GM23338 (cell line): ENCODE measurements around the gene CARHSP1. TPM values are rescaled to one million over a fixed set of nuclear protein-coding genes. Genes with fewer than 3 reads are reported as not detected.

Experiments
- ATAC-seq: fragments of 200-7000 bp; cut with Tn5 transposase; 3 replicates; pipeline ENCODE4 v1.9.1; 2020
- DNase-seq: peaks from one replicate; pipeline ENCODE4 v3.0.0-alpha.2; 2015; ENCODE audit warnings: low spot score
- H2AFZ ChIP-seq: fragments of 200-600 bp; sonication (generic); 2 replicates; pipeline ENCODE4 v1.8.0; 2016; ENCODE audit warnings: antibody characterized with exemption, mild to moderate bottlenecking, moderate library complexity
- H3F3A ChIP-seq: fragments of 200-600 bp; sonication (generic); replicated peaks from 2 replicates; pipeline ENCODE4 v1.8.0; 2017; ENCODE audit warnings: antibody characterized with exemption, mixed run types, low read depth
- H3K27ac ChIP-seq: fragments of 200-600 bp; sonication (generic); 2 replicates; pipeline ENCODE4 v1.6.1; 2016; ENCODE audit warnings: low read depth
- H3K27me3 ChIP-seq: fragments of 200-600 bp; sonication (generic); 2 replicates; pipeline ENCODE4 v1.8.0; 2016; ENCODE audit warnings: mild to moderate bottlenecking, mixed run types, moderate library complexity; ENCODE audit not compliant: insufficient read depth
- H3K36me3 ChIP-seq: fragments of 200-600 bp; sonication (generic); 2 replicates; pipeline ENCODE4 v1.8.0; 2016; ENCODE audit warnings: mild to moderate bottlenecking; ENCODE audit not compliant: insufficient read depth
- H3K4me1 ChIP-seq: fragments of 200-600 bp; sonication (generic); 2 replicates; pipeline ENCODE4 v1.8.0; 2016; ENCODE audit warnings: mild to moderate bottlenecking, moderate library complexity; ENCODE audit not compliant: insufficient read depth
- H3K4me2 ChIP-seq: fragments of 200-600 bp; sonication (generic); 2 replicates; pipeline ENCODE4 v1.7.1; 2017; ENCODE audit warnings: mixed run types
- H3K4me3 ChIP-seq: fragments of 200-600 bp; sonication (generic); 2 replicates; pipeline ENCODE4 v1.6.1; 2016; ENCODE audit warnings: mixed run types
- H3K79me2 ChIP-seq: fragments of 200-600 bp; sonication (generic); replicated peaks from 2 replicates; pipeline ENCODE4 v1.8.0; 2017; ENCODE audit warnings: mild to moderate bottlenecking; ENCODE audit not compliant: insufficient read depth
- H3K9me2 ChIP-seq: fragments of 200-600 bp; sonication (generic); 2 replicates; pipeline ENCODE4 v1.8.0; 2017; ENCODE audit not compliant: insufficient read depth
- H4K20me1 ChIP-seq: fragments of 200-600 bp; sonication (generic); replicated peaks from 2 replicates; pipeline ENCODE4 v1.8.0; 2017; ENCODE audit warnings: mild to moderate bottlenecking; ENCODE audit not compliant: insufficient read depth
- H3K27ac Mint-ChIP-seq: 2 replicates; pipeline ENCODE4 v1.8.0; 2020; ENCODE audit warnings: inconsistent platforms, mild to moderate bottlenecking, moderate library complexity, mixed read lengths
- H3K27me3 Mint-ChIP-seq: 3 replicates; pipeline ENCODE4 v1.8.0; 2022; ENCODE audit warnings: low read depth, mild to moderate bottlenecking, moderate library complexity, mixed read lengths, inconsistent platforms; ENCODE audit not compliant: insufficient read depth, poor library complexity
- H3K36me3 Mint-ChIP-seq: 3 replicates; pipeline ENCODE4 v1.8.0; 2021; ENCODE audit warnings: low read depth, mild to moderate bottlenecking, inconsistent platforms, moderate library complexity, mixed read lengths
- H3K4me1 Mint-ChIP-seq: 3 replicates; pipeline ENCODE4 v1.8.0; 2020; ENCODE audit warnings: mild to moderate bottlenecking, inconsistent platforms, mixed read lengths
- H3K4me3 Mint-ChIP-seq: 3 replicates; pipeline ENCODE4 v1.8.0; 2021; ENCODE audit warnings: moderate library complexity, mild to moderate bottlenecking, inconsistent platforms, mixed read lengths
- H3K9me3 Mint-ChIP-seq: 3 replicates; pipeline ENCODE4 v1.8.0; 2020; ENCODE audit warnings: moderate library complexity, mild to moderate bottlenecking, inconsistent platforms, mixed read lengths
- CREB1 ChIP-seq: fragments of 250-450 bp; sonication (Bioruptor Pico); IDR thresholded peaks from 2 replicates; pipeline ENCODE4 v1.5.0; 2020; ENCODE audit warnings: low read depth, mild to moderate bottlenecking, moderate library complexity
- EZH2 ChIP-seq: fragments of 200-600 bp; sonication (generic); IDR thresholded peaks from one replicate; pipeline ENCODE4 v1.8.0; 2017; ENCODE audit warnings: antibody characterized with exemption, mild to moderate bottlenecking, low read depth; ENCODE audit not compliant: unreplicated experiment
- EZH2phosphoT487 ChIP-seq: fragments of 200-600 bp; sonication (generic); IDR thresholded peaks from one replicate; pipeline ENCODE4 v1.8.1; 2018; ENCODE audit warnings: antibody characterized with exemption; ENCODE audit not compliant: unreplicated experiment
- JUNB ChIP-seq: IDR thresholded peaks from one replicate; pipeline ENCODE4 v1.6.1; 2016; ENCODE audit warnings: antibody characterized with exemption; ENCODE audit not compliant: unreplicated experiment
- NANOG ChIP-seq: IDR thresholded peaks from 2 replicates; pipeline ENCODE4 v1.6.1; 2016; ENCODE audit warnings: antibody characterized with exemption, borderline replicate concordance
- POLR2AphosphoS5 ChIP-seq: IDR thresholded peaks from 2 replicates; pipeline ENCODE4 v1.6.1; 2016; ENCODE audit warnings: antibody characterized with exemption, low read depth
- STAT1 ChIP-seq: IDR thresholded peaks from one replicate; pipeline ENCODE4 v1.6.1; 2016; ENCODE audit warnings: antibody characterized with exemption; ENCODE audit not compliant: unreplicated experiment
- ZNF114 ChIP-seq: fragments of 250-450 bp; sonication (Bioruptor Pico); IDR thresholded peaks from 2 replicates; pipeline ENCODE4 v1.5.0; 2020; ENCODE audit warnings: mild to moderate bottlenecking, moderate library complexity
- ZNF331 ChIP-seq: fragments of 250-450 bp; sonication (Bioruptor Pico); IDR thresholded peaks from 2 replicates; pipeline ENCODE4 v1.5.0; 2020; ENCODE audit warnings: low read depth, mild to moderate bottlenecking, moderate library complexity
- polyA plus RNA-seq: library from polyadenylated mRNA; unstranded; fragments of >200 nt; fragmentation: Nextera tagmentation; extraction: Ambion mirVana; gene quantifications from 2 replicates; pipeline ENCODE4 v1.2.1, GENCODE V29; 2016
- total RNA-seq: library from RNA; depleted of rRNA; stranded (reverse); fragments of >200 nt; shearing (Covaris generic); gene quantifications from 2 replicates; pipeline ENCODE4 v1.2.3, GENCODE V29; 2014
- TF ChIP-seq, protein P1 (sequence below): IDR thresholded peaks from 2 replicates; pipeline ENCODE4 v1.6.1; 2016; ENCODE audit warnings: antibody characterized with exemption
- TF ChIP-seq, protein P2 (sequence below): fragments of 250-450 bp; sonication (Bioruptor Pico); IDR thresholded peaks from 2 replicates; pipeline ENCODE4 v1.5.0; 2020; ENCODE audit warnings: mild to moderate bottlenecking, moderate library complexity
- TF ChIP-seq, protein P3 (sequence below): IDR thresholded peaks from one replicate; pipeline ENCODE4 v1.6.1; 2018; ENCODE audit warnings: antibody characterized with exemption; ENCODE audit not compliant: unreplicated experiment
- TF ChIP-seq, protein P4 (sequence below), 2 experiments: fragments of 200-600 bp in 1 of 2; sonication (generic) in 1 of 2; conservative IDR thresholded peaks; 2 replicates each; pipeline versions ENCODE4 v1.5.1 to v1.6.1; 2016 to 2017; ENCODE audit warnings: antibody characterized with exemption in 2 of 2, low read depth in 2 of 2, mild to moderate bottlenecking in 2 of 2, moderate library complexity in 1 of 2

CARHSP1 gene
- total and polyA plus RNA-seq, 2 experiments from 2014 or later = 286 to 339 TPM

DNA sequence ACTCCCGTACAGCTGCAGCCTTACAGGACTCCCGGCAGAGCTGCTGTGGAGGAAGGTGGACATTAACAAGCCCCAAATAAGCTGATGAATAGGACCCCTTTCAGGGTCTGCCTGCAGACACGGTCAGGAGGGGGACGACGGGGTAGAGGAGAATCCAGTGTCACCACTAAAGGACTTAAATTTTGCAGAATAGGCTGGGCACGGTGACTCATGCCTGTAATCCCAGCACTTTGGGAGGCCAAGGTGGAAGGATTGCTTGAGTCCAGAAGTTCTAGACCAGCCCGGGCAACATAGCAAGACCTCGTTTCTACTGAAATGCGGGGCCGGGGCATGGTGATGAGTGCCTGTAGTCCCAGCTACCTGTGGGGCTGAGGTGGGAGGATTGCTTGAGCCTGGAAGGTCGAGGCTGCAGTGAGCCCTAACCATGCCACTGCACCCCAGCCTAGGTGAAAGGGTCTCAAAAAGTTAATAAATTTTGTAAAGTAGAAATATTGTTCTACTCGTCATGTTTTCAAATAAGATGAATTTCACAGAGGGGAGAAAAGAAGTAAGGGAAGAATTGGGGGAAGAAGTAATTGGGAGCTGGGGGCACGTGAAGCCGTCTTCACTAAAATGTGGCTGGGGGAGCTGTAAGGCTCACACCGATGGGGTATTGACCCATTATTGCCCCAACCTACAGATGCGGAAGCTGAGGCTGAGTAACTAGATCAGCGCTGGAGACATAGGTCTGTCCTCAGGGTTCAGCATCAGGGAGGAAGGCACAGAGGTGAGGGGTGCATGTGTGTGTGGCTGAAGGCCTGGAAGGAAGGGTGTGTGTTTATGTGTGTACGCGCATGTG lies 18.0 kb upstream of the CARHSP1 start:
- peaks cover 23% of the 10 kb centered on the region for H3K36me3 Mint-ChIP-seq
- Histone ChIP-seq H3K9me2 (no peaks in the 10 kb centered on the region), H3F3A (0 out of 2 replicates have a peak, but pooled peaks cover 6% of the 10 kb centered on the region), H3K27ac (no peak overlapping the region; the same call in 1 of the 2 replicates), H3K27me3 (no peaks in the 10 kb centered on the region), H3K79me2 (no peaks in the 10 kb centered on the region), H2AFZ (no peak overlapping the region), H3K4me3 (no peak overlapping the region), H3K36me3 (peaks cover 15% of the 10 kb centered on the region; the same call in 1 of the 2 replicates), H3K4me2 (0 out of 2 replicates have a peak overlapping the region, but pooled peaks have one; percentile 20), H3K4me1 (peaks cover 11% of the 10 kb centered on the region; the same call in 1 of the 2 replicates), H4K20me1 (0 out of 2 replicates have a peak, but pooled peaks cover 6% of the 10 kb centered on the region)
- H3K27ac Mint-ChIP-seq = peak overlapping the region; percentile 15; the same call in 1 of the 2 replicates
- H3K27me3 Mint-ChIP-seq = peaks cover 29% of the 10 kb centered on the region
- no peak overlapping the region; the same call in 2 of the 3 replicates for H3K4me3 Mint-ChIP-seq
- H3K4me1 Mint-ChIP-seq = peaks cover 15% of the 10 kb centered on the region
- DNase-seq = no peak
- no peak for ATAC-seq
- H3K9me3 Mint-ChIP-seq = no peaks in the 10 kb centered on the region
- TF ChIP-seq ZNF331 (CRISPR knock-in tag) = no peak
- no peak for TF ChIP-seq EZH2
- TF ChIP-seq POLR2AphosphoS5 = no peak
- TF ChIP-seq, protein P1, sequence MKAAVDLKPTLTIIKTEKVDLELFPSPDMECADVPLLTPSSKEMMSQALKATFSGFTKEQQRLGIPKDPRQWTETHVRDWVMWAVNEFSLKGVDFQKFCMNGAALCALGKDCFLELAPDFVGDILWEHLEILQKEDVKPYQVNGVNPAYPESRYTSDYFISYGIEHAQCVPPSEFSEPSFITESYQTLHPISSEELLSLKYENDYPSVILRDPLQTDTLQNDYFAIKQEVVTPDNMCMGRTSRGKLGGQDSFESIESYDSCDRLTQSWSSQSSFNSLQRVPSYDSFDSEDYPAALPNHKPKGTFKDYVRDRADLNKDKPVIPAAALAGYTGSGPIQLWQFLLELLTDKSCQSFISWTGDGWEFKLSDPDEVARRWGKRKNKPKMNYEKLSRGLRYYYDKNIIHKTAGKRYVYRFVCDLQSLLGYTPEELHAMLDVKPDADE = no peak
- TF ChIP-seq, protein P2, sequence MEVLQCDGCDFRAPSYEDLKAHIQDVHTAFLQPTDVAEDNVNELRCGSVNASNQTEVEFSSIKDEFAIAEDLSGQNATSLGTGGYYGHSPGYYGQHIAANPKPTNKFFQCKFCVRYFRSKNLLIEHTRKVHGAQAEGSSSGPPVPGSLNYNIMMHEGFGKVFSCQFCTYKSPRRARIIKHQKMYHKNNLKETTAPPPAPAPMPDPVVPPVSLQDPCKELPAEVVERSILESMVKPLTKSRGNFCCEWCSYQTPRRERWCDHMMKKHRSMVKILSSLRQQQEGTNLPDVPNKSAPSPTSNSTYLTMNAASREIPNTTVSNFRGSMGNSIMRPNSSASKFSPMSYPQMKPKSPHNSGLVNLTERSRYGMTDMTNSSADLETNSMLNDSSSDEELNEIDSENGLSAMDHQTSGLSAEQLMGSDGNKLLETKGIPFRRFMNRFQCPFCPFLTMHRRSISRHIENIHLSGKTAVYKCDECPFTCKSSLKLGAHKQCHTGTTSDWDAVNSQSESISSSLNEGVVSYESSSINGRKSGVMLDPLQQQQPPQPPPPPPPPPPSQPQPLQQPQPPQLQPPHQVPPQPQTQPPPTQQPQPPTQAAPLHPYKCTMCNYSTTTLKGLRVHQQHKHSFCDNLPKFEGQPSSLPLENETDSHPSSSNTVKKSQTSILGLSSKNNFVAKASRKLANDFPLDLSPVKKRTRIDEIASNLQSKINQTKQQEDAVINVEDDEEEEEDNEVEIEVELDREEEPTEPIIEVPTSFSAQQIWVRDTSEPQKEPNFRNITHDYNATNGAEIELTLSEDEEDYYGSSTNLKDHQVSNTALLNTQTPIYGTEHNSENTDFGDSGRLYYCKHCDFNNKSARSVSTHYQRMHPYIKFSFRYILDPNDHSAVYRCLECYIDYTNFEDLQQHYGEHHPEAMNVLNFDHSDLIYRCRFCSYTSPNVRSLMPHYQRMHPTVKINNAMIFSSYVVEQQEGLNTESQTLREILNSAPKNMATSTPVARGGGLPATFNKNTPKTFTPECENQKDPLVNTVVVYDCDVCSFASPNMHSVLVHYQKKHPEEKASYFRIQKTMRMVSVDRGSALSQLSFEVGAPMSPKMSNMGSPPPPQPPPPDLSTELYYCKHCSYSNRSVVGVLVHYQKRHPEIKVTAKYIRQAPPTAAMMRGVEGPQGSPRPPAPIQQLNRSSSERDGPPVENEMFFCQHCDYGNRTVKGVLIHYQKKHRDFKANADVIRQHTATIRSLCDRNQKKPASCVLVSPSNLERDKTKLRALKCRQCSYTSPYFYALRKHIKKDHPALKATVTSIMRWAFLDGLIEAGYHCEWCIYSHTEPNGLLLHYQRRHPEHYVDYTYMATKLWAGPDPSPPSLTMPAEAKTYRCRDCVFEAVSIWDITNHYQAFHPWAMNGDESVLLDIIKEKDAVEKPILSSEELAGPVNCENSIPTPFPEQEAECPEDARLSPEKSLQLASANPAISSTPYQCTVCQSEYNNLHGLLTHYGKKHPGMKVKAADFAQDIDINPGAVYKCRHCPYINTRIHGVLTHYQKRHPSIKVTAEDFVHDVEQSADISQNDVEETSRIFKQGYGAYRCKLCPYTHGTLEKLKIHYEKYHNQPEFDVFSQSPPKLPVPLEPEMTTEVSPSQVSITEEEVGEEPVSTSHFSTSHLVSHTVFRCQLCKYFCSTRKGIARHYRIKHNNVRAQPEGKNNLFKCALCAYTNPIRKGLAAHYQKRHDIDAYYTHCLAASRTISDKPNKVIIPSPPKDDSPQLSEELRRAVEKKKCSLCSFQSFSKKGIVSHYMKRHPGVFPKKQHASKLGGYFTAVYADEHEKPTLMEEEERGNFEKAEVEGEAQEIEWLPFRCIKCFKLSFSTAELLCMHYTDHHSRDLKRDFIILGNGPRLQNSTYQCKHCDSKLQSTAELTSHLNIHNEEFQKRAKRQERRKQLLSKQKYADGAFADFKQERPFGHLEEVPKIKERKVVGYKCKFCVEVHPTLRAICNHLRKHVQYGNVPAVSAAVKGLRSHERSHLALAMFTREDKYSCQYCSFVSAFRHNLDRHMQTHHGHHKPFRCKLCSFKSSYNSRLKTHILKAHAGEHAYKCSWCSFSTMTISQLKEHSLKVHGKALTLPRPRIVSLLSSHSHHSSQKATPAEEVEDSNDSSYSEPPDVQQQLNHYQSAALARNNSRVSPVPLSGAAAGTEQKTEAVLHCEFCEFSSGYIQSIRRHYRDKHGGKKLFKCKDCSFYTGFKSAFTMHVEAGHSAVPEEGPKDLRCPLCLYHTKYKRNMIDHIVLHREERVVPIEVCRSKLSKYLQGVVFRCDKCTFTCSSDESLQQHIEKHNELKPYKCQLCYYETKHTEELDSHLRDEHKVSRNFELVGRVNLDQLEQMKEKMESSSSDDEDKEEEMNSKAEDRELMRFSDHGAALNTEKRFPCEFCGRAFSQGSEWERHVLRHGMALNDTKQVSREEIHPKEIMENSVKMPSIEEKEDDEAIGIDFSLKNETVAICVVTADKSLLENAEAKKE (CRISPR knock-in tag) = no peak
- TF ChIP-seq, protein P3, sequence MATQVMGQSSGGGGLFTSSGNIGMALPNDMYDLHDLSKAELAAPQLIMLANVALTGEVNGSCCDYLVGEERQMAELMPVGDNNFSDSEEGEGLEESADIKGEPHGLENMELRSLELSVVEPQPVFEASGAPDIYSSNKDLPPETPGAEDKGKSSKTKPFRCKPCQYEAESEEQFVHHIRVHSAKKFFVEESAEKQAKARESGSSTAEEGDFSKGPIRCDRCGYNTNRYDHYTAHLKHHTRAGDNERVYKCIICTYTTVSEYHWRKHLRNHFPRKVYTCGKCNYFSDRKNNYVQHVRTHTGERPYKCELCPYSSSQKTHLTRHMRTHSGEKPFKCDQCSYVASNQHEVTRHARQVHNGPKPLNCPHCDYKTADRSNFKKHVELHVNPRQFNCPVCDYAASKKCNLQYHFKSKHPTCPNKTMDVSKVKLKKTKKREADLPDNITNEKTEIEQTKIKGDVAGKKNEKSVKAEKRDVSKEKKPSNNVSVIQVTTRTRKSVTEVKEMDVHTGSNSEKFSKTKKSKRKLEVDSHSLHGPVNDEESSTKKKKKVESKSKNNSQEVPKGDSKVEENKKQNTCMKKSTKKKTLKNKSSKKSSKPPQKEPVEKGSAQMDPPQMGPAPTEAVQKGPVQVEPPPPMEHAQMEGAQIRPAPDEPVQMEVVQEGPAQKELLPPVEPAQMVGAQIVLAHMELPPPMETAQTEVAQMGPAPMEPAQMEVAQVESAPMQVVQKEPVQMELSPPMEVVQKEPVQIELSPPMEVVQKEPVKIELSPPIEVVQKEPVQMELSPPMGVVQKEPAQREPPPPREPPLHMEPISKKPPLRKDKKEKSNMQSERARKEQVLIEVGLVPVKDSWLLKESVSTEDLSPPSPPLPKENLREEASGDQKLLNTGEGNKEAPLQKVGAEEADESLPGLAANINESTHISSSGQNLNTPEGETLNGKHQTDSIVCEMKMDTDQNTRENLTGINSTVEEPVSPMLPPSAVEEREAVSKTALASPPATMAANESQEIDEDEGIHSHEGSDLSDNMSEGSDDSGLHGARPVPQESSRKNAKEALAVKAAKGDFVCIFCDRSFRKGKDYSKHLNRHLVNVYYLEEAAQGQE = no peak
- no peak for TF ChIP-seq EZH2phosphoT487
- no peak for TF ChIP-seq CREB1
- TF ChIP-seq STAT1 = no peak
- no peak for TF ChIP-seq ZNF114 (CRISPR knock-in tag)
- TF ChIP-seq, protein P4, sequence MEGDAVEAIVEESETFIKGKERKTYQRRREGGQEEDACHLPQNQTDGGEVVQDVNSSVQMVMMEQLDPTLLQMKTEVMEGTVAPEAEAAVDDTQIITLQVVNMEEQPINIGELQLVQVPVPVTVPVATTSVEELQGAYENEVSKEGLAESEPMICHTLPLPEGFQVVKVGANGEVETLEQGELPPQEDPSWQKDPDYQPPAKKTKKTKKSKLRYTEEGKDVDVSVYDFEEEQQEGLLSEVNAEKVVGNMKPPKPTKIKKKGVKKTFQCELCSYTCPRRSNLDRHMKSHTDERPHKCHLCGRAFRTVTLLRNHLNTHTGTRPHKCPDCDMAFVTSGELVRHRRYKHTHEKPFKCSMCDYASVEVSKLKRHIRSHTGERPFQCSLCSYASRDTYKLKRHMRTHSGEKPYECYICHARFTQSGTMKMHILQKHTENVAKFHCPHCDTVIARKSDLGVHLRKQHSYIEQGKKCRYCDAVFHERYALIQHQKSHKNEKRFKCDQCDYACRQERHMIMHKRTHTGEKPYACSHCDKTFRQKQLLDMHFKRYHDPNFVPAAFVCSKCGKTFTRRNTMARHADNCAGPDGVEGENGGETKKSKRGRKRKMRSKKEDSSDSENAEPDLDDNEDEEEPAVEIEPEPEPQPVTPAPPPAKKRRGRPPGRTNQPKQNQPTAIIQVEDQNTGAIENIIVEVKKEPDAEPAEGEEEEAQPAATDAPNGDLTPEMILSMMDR (conservative IDR thresholded peaks at IDR 0.05; ENCODE audit: low read depth in 2 of 2) = no peak
- no peak for TF ChIP-seq JUNB
- no peak for TF ChIP-seq NANOG
